ENCODE results near the gene TGFB2.

TGFB2 gene

GRCh38 chr1:218299416-218299815 lies 45.7 kb upstream of the TGFB2 start:
- no peak for DNase-seq (ENCODE audit: extremely low read depth, insufficient read length)
- H3K36me3 ChIP-seq (ENCODE audit: control insufficient read depth, insufficient read depth, low read length), result no peaks in the 10 kb centered on the region
- TF ChIP-seq CTCF (IDR thresholded peaks at IDR 0.05; ENCODE audit: insufficient read depth, low read length, poor library complexity, severe bottlenecking), result peak; percentile 49
- H3K27me3 ChIP-seq (replicated peaks; ENCODE audit: control insufficient read depth, insufficient read depth, low read length), result no peaks in the 10 kb centered on the region
- H3K4me3 ChIP-seq (replicated peaks; ENCODE audit: low read depth, low read length), result no peak overlapping the region

- TF ChIP-seq CTCF (IDR thresholded peaks at IDR 0.05; ENCODE audit: insufficient read depth, low read length, poor library complexity, severe bottlenecking), result no peak
- Histone ChIP-seq H3K4me3 (replicated peaks; ENCODE audit: low read depth, low read length) (no peak overlapping the region), H3K27me3 (replicated peaks; ENCODE audit: control insufficient read depth, insufficient read depth, low read length) (no peaks in the 10 kb centered on the region), H3K36me3 (ENCODE audit: control insufficient read depth, insufficient read depth, low read length) (no peaks in the 10 kb centered on the region)
- no peak for DNase-seq (ENCODE audit: extremely low read depth, insufficient read length)
Observed at GRCh38 chr1:218301217-218301616, 43.9 kb upstream of the TGFB2 start.

- TF ChIP-seq CTCF (IDR thresholded peaks at IDR 0.05; ENCODE audit: insufficient read depth, low read length, poor library complexity, severe bottlenecking), result no peak
Observed at GRCh38 chr1:218302155-218302554, 43.0 kb upstream of the TGFB2 start.

GRCh38 chr1:218303176-218303879 lies 41.8 kb upstream of the TGFB2 start:
- Histone ChIP-seq H3K4me3 (replicated peaks; ENCODE audit: low read depth, low read length) (no peak overlapping the region), H3K36me3 (ENCODE audit: control insufficient read depth, insufficient read depth, low read length) (no peaks in the 10 kb centered on the region; the same call in 1 of the 2 replicates), H3K27me3 (replicated peaks; ENCODE audit: control insufficient read depth, insufficient read depth, low read length) (no peaks in the 10 kb centered on the region)
- DNase-seq (ENCODE audit: extremely low read depth, insufficient read length), result no peak
- TF ChIP-seq CTCF (IDR thresholded peaks at IDR 0.05; ENCODE audit: insufficient read depth, low read length, poor library complexity, severe bottlenecking), result no peak

More at GRCh38 chr1:218302155-218302554, 43.0 kb upstream of the TGFB2 start:
- Histone ChIP-seq H3K27me3 (replicated peaks; ENCODE audit: control insufficient read depth, insufficient read depth, low read length) (no peaks in the 10 kb centered on the region), H3K36me3 (ENCODE audit: control insufficient read depth, insufficient read depth, low read length) (no peaks in the 10 kb centered on the region), H3K4me3 (replicated peaks; ENCODE audit: low read depth, low read length) (no peak overlapping the region)
- DNase-seq (ENCODE audit: extremely low read depth, insufficient read length), result no peak

- no peak for TF ChIP-seq CTCF (IDR thresholded peaks at IDR 0.05; ENCODE audit: insufficient read depth, low read length, poor library complexity, severe bottlenecking)
- H3K27me3 ChIP-seq (replicated peaks; ENCODE audit: control insufficient read depth, insufficient read depth, low read length), result no peaks in the 10 kb centered on the region
- no peak for DNase-seq (ENCODE audit: extremely low read depth, insufficient read length)
- no peaks in the 10 kb centered on the region; the same call in 1 of the 2 replicates for H3K36me3 ChIP-seq (ENCODE audit: control insufficient read depth, insufficient read depth, low read length)
- no peak overlapping the region for H3K4me3 ChIP-seq (replicated peaks; ENCODE audit: low read depth, low read length)
Observed at GRCh38 chr1:218304281-218305039, 40.7 kb upstream of the TGFB2 start.
